CD14-positive monocyte (primary cell): ENCODE data around the gene PLEKHM2. TPM values are rescaled to one million over a fixed set of nuclear protein-coding genes. Genes with fewer than 3 reads are reported as not detected.
A peak's percentile ranks its signal among the peaks of the same experiment; 100 is the strongest.

Experiments used
- DNase-seq, 3 donors: peaks; one replicate each; pipeline ENCODE4 v3.0.0-alpha.2; 2011 to 2022
- H2AFZ ChIP-seq: 2 replicates; pipeline ENCODE4 v1.6.0; 2012; ENCODE audit warnings: mild to moderate bottlenecking, low read depth, low read length, inconsistent platforms; ENCODE audit not compliant: insufficient read depth, poor library complexity, severe bottlenecking
- H3K27ac ChIP-seq, 2 donors: 1 replicate in 1 of 2; 2 replicates in 1 of 2; pipeline ENCODE4 v1.5.1; 2012 to 2013; ENCODE audit warnings: low read length in 2 of 2, control low read depth in 1 of 2, inconsistent platforms in 1 of 2, low read depth in 1 of 2, mild to moderate bottlenecking in 1 of 2
- H3K27me3 ChIP-seq, 2 donors: one replicate each; pipeline versions ENCODE4 v1.6.0 to v1.6.1; 2011 to 2013; ENCODE audit warnings: low read length in 2 of 2; ENCODE audit not compliant: control insufficient read depth in 2 of 2, insufficient read depth in 2 of 2
- H3K36me3 ChIP-seq, 2 donors: replicated peaks in 1 of 2; 1 replicate in 1 of 2; 2 replicates in 1 of 2; pipeline versions ENCODE4 v1.5.1 to v1.6.1; 2012 to 2013; ENCODE audit warnings: low read length in 2 of 2, control low read depth in 1 of 2, inconsistent platforms in 1 of 2, mild to moderate bottlenecking in 1 of 2; ENCODE audit not compliant: insufficient read depth in 2 of 2, control insufficient read depth in 1 of 2
- H3K4me1 ChIP-seq, 2 donors: 1 replicate in 1 of 2; 2 replicates in 1 of 2; pipeline versions ENCODE4 v1.5.1 to v1.6.1; 2012 to 2013; ENCODE audit warnings: low read length in 2 of 2, control low read depth in 1 of 2, inconsistent platforms in 1 of 2, mild to moderate bottlenecking in 1 of 2, moderate library complexity in 1 of 2; ENCODE audit not compliant: insufficient read depth in 2 of 2, control insufficient read depth in 1 of 2
- H3K4me2 ChIP-seq: replicated peaks from 2 replicates; pipeline ENCODE3; 2012; ENCODE audit warnings: low read length, moderate library complexity, mild to moderate bottlenecking; ENCODE audit not compliant: poor library complexity, severe bottlenecking; ENCODE audit errors: extremely low read depth
- H3K4me3 ChIP-seq, 3 experiments: fragments of 200-600 bp in 1 of 3; sonication (generic) in 1 of 3; replicated peaks in 1 of 3; 1 replicate in 2 of 3; 2 replicates in 1 of 3; pipeline ENCODE4 v1.5.1; 2011 to 2013; ENCODE audit warnings: low read length in 3 of 3, mild to moderate bottlenecking in 3 of 3, control low read depth in 2 of 3, low read depth in 2 of 3, inconsistent platforms in 1 of 3, moderate library complexity in 1 of 3
- H3K79me2 ChIP-seq: 2 replicates; pipeline ENCODE4 v1.6.0; 2012; ENCODE audit warnings: mild to moderate bottlenecking, control low read depth, inconsistent platforms, low read length, moderate library complexity; ENCODE audit not compliant: insufficient read depth
- H3K9ac ChIP-seq: 2 replicates; pipeline ENCODE4 v1.6.0; 2017; ENCODE audit warnings: low read length, mild to moderate bottlenecking; ENCODE audit not compliant: insufficient read depth, poor library complexity, severe bottlenecking
- H3K9me3 ChIP-seq, 2 donors: replicated peaks in 1 of 2; 1 replicate in 1 of 2; 2 replicates in 1 of 2; pipeline versions ENCODE4 v1.5.1 to v1.6.1; 2012 to 2013; ENCODE audit warnings: low read length in 2 of 2, control low read depth in 1 of 2; ENCODE audit not compliant: control insufficient read depth in 1 of 2, insufficient read depth in 1 of 2
- H4K20me1 ChIP-seq: 2 replicates; pipeline ENCODE4 v1.6.0; 2012; ENCODE audit warnings: mild to moderate bottlenecking, low read length, control low read depth, moderate library complexity; ENCODE audit not compliant: insufficient read depth
- H3K27ac Mint-ChIP-seq, 7 donors: one replicate each; pipeline ENCODE4 v1.8.0; 2020; ENCODE audit warnings: mild to moderate bottlenecking in 7 of 7, mixed read lengths in 7 of 7, moderate library complexity in 6 of 7, inconsistent platforms in 2 of 7
- H3K27me3 Mint-ChIP-seq, 3 donors: one replicate each; pipeline ENCODE4 v1.8.0; 2021 to 2022; ENCODE audit warnings: low read depth in 3 of 3, mild to moderate bottlenecking in 3 of 3, mixed read lengths in 3 of 3, moderate library complexity in 3 of 3, inconsistent platforms in 1 of 3
- H3K36me3 Mint-ChIP-seq, 2 donors: one replicate each; pipeline ENCODE4 v1.8.0; 2020; ENCODE audit warnings: mixed read lengths in 2 of 2, inconsistent platforms in 1 of 2, mild to moderate bottlenecking in 1 of 2
- H3K4me1 Mint-ChIP-seq: one replicate; pipeline ENCODE4 v1.8.0; 2020; ENCODE audit warnings: mild to moderate bottlenecking, mixed read lengths
- H3K4me3 Mint-ChIP-seq, 2 donors: one replicate each; pipeline ENCODE4 v1.8.0; 2020; ENCODE audit warnings: mild to moderate bottlenecking in 2 of 2, mixed read lengths in 2 of 2, moderate library complexity in 1 of 2
- H3K9me3 Mint-ChIP-seq, 7 donors: one replicate each; pipeline ENCODE4 v1.8.0; 2020 to 2022; ENCODE audit warnings: mixed read lengths in 7 of 7, mild to moderate bottlenecking in 6 of 7, moderate library complexity in 6 of 7, inconsistent platforms in 2 of 7
- CTCF ChIP-seq: fragments of 200-600 bp; IDR thresholded peaks from one replicate; pipeline ENCODE4 v1.8.0; 2022; ENCODE audit warnings: antibody characterized with exemption, mild to moderate bottlenecking
- WGBS: methylation state at CpG from one replicate; pipeline ENCODE4 v1.1.5; 2013; ENCODE audit warnings: missing lambda C conversion rate; ENCODE audit not compliant: insufficient coverage; 5-methylcytosine and 5-hydroxymethylcytosine counted together
- intact Hi-C, 2 donors: fragments of 100-400 bp; cut with micrococcal nuclease; formaldehyde crosslinking; loops; one replicate each; pipeline versions ENCODE4 v1.15.0 to v1.15.1; 2023
- polyA plus RNA-seq, 3 donors: library from polyadenylated mRNA; depleted of rRNA in 1 of 3; unstranded in 2 of 3; stranded (reverse) in 1 of 3; fragments of 300-500 nt in 2 of 3; fragments of >200 nt in 1 of 3; fragmentation: Illumina TruSeq in 2 of 3; gene quantifications; 1 replicate in 2 of 3; 2 replicates in 1 of 3; pipeline ENCODE4 v1.2.3, GENCODE V29; 2012 to 2021

Gene PLEKHM2
- polyA plus RNA-seq, 3 donors = 4.0 to 79.3 (median 5.8) TPM

- Mint-ChIP-seq H3K36me3 (peaks cover 19 to 71% of the 10 kb centered on the region in 2 donors), H3K4me3 (no peak overlapping the region), H3K4me1 (peaks cover 21% of the 10 kb centered on the region), H3K27me3 (peaks cover 0 to 2% (median 1%) of the 10 kb centered on the region in 3 donors), H3K27ac (peak overlapping the region in 1 of 7 donors; percentile 10), H3K9me3 (no peaks in the 10 kb centered on the region)
- TF ChIP-seq CTCF = no peak
- Histone ChIP-seq H3K4me1 (peaks cover 10% of the 10 kb centered on the region in 2 donors), H3K9ac (no peak overlapping the region), H4K20me1 (peaks cover 95% of the 10 kb centered on the region), H3K9me3 (no peaks in the 10 kb centered on the region), H3K27me3 (no peaks in the 10 kb centered on the region), H3K4me3 (no peak overlapping the region), H3K36me3 (peaks cover 11 to 12% of the 10 kb centered on the region in 2 donors), H3K27ac (no peak overlapping the region), H3K79me2 (peaks cover 99% of the 10 kb centered on the region), H3K4me2 (no peak overlapping the region), H2AFZ (no peak overlapping the region)
- no peak for DNase-seq
- WGBS = 93% methylated on average over 8 of the region's 11 CpGs
- intact Hi-C loops = loop anchor here in 1 of 2 donors (5.0 kb wide), 1 partner anchor 34 kb away; a partner anchor contains a TSS
Measured at GRCh38 chr1:15691434-15692032, 7.4 kb downstream of the PLEKHM2 start.

GRCh38 chr1:15692121-15692682 is 8.1 kb downstream of the PLEKHM2 start:
- Histone ChIP-seq H3K4me3 (no peak overlapping the region), H3K9me3 (no peaks in the 10 kb centered on the region), H3K27me3 (no peaks in the 10 kb centered on the region), H3K27ac (no peak overlapping the region), H2AFZ (no peak overlapping the region), H4K20me1 (peaks cover 97% of the 10 kb centered on the region), H3K4me1 (peaks cover 14 to 16% of the 10 kb centered on the region in 2 donors), H3K36me3 (peaks cover 11 to 12% of the 10 kb centered on the region in 2 donors), H3K4me2 (no peak overlapping the region), H3K79me2 (peaks cover 94% of the 10 kb centered on the region), H3K9ac (no peak overlapping the region)
- peaks cover 0 to 2% (median 1%) of the 10 kb centered on the region in 3 donors for H3K27me3 Mint-ChIP-seq
- H3K4me1 Mint-ChIP-seq = peaks cover 24% of the 10 kb centered on the region
- H3K27ac Mint-ChIP-seq = peak overlapping the region in 4 of 7 donors; percentile 10 to 86 (median 71)
- no peaks in the 10 kb centered on the region for H3K9me3 Mint-ChIP-seq
- H3K4me3 Mint-ChIP-seq = no peak overlapping the region
- WGBS = 83% methylated on average over 1 of the region's 5 CpGs
- intact Hi-C loops = loop anchor here in 1 of 2 donors (5.0 kb wide), 1 partner anchor 35 kb away; a partner anchor contains a TSS
- peaks cover 19 to 67% of the 10 kb centered on the region in 2 donors for H3K36me3 Mint-ChIP-seq
- TF ChIP-seq CTCF = no peak
- no peak for DNase-seq
